GM12872 (cell line): ENCODE data around the gene PAPOLG.

Experiments used
- CTCF ChIP-seq: IDR thresholded peaks from 3 replicates; pipeline ENCODE4 v1.5.1; 2011; ENCODE audit warnings: low read depth, mild to moderate bottlenecking, low read length, moderate library complexity; ENCODE audit not compliant: insufficient read depth

Gene PAPOLG

GRCh38 chr2:60745330-60745729 is 10.7 kb upstream of the PAPOLG start:
- no peak for TF ChIP-seq CTCF

- no peak for TF ChIP-seq CTCF
Observed at GRCh38 chr2:60745761-60746160, 10.3 kb upstream of the PAPOLG start.

GRCh38 chr2:60746318-60746717 is 9.8 kb upstream of the PAPOLG start:
- TF ChIP-seq CTCF, result no peak

GRCh38 chr2:60759654-60760053 is 3.6 kb downstream of the PAPOLG start:
- TF ChIP-seq CTCF, result no peak

- TF ChIP-seq CTCF, result no peak
Observed at GRCh38 chr2:60764736-60765534, 8.9 kb downstream of the PAPOLG start.

- no peak for TF ChIP-seq CTCF
Observed at GRCh38 chr2:60766283-60766682, 10.2 kb downstream of the PAPOLG start.

- TF ChIP-seq CTCF, result no peak
Observed at GRCh38 chr2:60771508-60771907, 15.4 kb downstream of the PAPOLG start.
